H9 (cell line): ENCODE data around the gene EXOC2. TPM values are rescaled to one million over a fixed set of nuclear protein-coding genes. Genes with fewer than 3 reads are reported as not detected.

Experiments
- DNase-seq: peaks from one replicate; pipeline ENCODE4 v3.0.0-alpha.2; 2017
- H2AFZ ChIP-seq: one replicate; pipeline ENCODE4 v1.6.1; 2013; ENCODE audit warnings: mild to moderate bottlenecking, low read length, control low read depth, moderate library complexity
- H2AK5ac ChIP-seq: 2 replicates; pipeline ENCODE4 v1.6.1; 2013; ENCODE audit warnings: low read length, control low read depth, mixed read lengths; ENCODE audit not compliant: insufficient read length
- H2BK120ac ChIP-seq: one replicate; pipeline ENCODE4 v1.6.1; 2013; ENCODE audit warnings: low read depth, mild to moderate bottlenecking, low read length, control low read depth, inconsistent platforms; ENCODE audit not compliant: poor library complexity, severe bottlenecking
- H2BK12ac ChIP-seq: 2 replicates; pipeline ENCODE4 v1.6.1; 2013; ENCODE audit warnings: low read length, control low read depth, mixed read lengths, low read depth; ENCODE audit not compliant: insufficient read length
- H2BK15ac ChIP-seq: 2 replicates; pipeline ENCODE4 v1.6.1; 2013; ENCODE audit warnings: low read depth, low read length, control low read depth
- H2BK20ac ChIP-seq: one replicate; pipeline ENCODE4 v1.6.1; 2013; ENCODE audit warnings: low read depth, mild to moderate bottlenecking, low read length, control low read depth, inconsistent platforms; ENCODE audit not compliant: poor library complexity, severe bottlenecking
- H2BK5ac ChIP-seq: 2 replicates; pipeline ENCODE4 v1.6.1; 2013; ENCODE audit warnings: low read length, control low read depth, mixed read lengths; ENCODE audit not compliant: insufficient read length
- H3K14ac ChIP-seq: 2 replicates; pipeline ENCODE4 v1.6.1; 2013; ENCODE audit warnings: low read length, control low read depth; ENCODE audit not compliant: insufficient read depth
- H3K18ac ChIP-seq: 2 replicates; pipeline ENCODE4 v1.6.1; 2013; ENCODE audit warnings: low read depth, mild to moderate bottlenecking, mixed read lengths, low read length, control low read depth; ENCODE audit not compliant: insufficient read length
- H3K23ac ChIP-seq: 2 replicates; pipeline ENCODE4 v1.6.1; 2013; ENCODE audit warnings: low read length, control low read depth, mixed read lengths, low read depth; ENCODE audit not compliant: insufficient read length
- H3K23me2 ChIP-seq: 2 replicates; pipeline ENCODE4 v1.6.1; 2013; ENCODE audit warnings: low read depth, mild to moderate bottlenecking, mixed read lengths, low read length, control low read depth; ENCODE audit not compliant: insufficient read length, poor library complexity, severe bottlenecking
- H3K27ac ChIP-seq: 2 replicates; pipeline ENCODE4 v1.5.1; 2013; ENCODE audit warnings: low read length, control low read depth, mixed read lengths, low read depth; ENCODE audit not compliant: insufficient read length
- H3K27me3 ChIP-seq: 2 replicates; pipeline ENCODE4 v1.6.1; 2013; ENCODE audit warnings: low read length, control low read depth, inconsistent platforms; ENCODE audit not compliant: insufficient read depth
- H3K4ac ChIP-seq: 2 replicates; pipeline ENCODE4 v1.6.1; 2013; ENCODE audit warnings: low read depth, mild to moderate bottlenecking, control low read depth, inconsistent platforms, low read length, moderate library complexity
- H3K4me1 ChIP-seq: 2 replicates; pipeline ENCODE4 v1.6.1; 2013; ENCODE audit warnings: low read length, control low read depth, inconsistent platforms; ENCODE audit not compliant: insufficient read depth
- H3K4me2 ChIP-seq: 2 replicates; pipeline ENCODE4 v1.6.1; 2013; ENCODE audit warnings: low read length, control low read depth, mixed read lengths; ENCODE audit not compliant: insufficient read length, insufficient read depth
- H3K56ac ChIP-seq: 2 replicates; pipeline ENCODE4 v1.6.1; 2013; ENCODE audit warnings: low read depth, mild to moderate bottlenecking, mixed read lengths, low read length, control low read depth; ENCODE audit not compliant: insufficient read length
- H3K79me1 ChIP-seq: 2 replicates; pipeline ENCODE4 v1.6.1; 2013; ENCODE audit warnings: low read depth, mild to moderate bottlenecking, moderate library complexity, low read length, control low read depth, inconsistent platforms; ENCODE audit not compliant: insufficient read depth, poor library complexity, severe bottlenecking
- H3K79me2 ChIP-seq: 2 replicates; pipeline ENCODE4 v1.6.1; 2013; ENCODE audit warnings: low read length, control low read depth, inconsistent platforms; ENCODE audit not compliant: insufficient read depth
- H3K9ac ChIP-seq: 2 replicates; pipeline ENCODE4 v1.6.1; 2013; ENCODE audit warnings: low read length, control low read depth, mixed read lengths; ENCODE audit not compliant: insufficient read length; ENCODE audit errors: extremely low read depth
- H3K9me3 ChIP-seq: one replicate; pipeline ENCODE4 v1.6.1; 2013; ENCODE audit warnings: low read depth, low read length, inconsistent platforms; ENCODE audit not compliant: control insufficient read depth
- H3T11ph ChIP-seq: one replicate; pipeline ENCODE4 v1.6.1; 2013; ENCODE audit warnings: mild to moderate bottlenecking, low read length, control low read depth, inconsistent platforms
- H4K20me1 ChIP-seq: one replicate; pipeline ENCODE4 v1.6.1; 2013; ENCODE audit not compliant: control insufficient read depth, insufficient read length, insufficient read depth
- H4K5ac ChIP-seq: 2 replicates; pipeline ENCODE4 v1.6.1; 2013; ENCODE audit warnings: low read depth, mild to moderate bottlenecking, mixed read lengths, low read length, control low read depth; ENCODE audit not compliant: insufficient read length
- H4K8ac ChIP-seq: replicated peaks from 2 replicates; pipeline ENCODE4 v1.6.1; 2013; ENCODE audit warnings: low read length, control low read depth, mixed read lengths, low read depth; ENCODE audit not compliant: insufficient read length
- H4K91ac ChIP-seq: 2 replicates; pipeline ENCODE4 v1.6.1; 2013; ENCODE audit warnings: low read depth, mild to moderate bottlenecking, moderate library complexity, mixed read lengths, low read length, control low read depth; ENCODE audit not compliant: insufficient read length
- H3K27ac Mint-ChIP-seq, 3 experiments: 2 replicates in 2 of 3; 3 replicates in 1 of 3; pipeline ENCODE4 v1.8.0; 2020 to 2021; ENCODE audit warnings: mixed read lengths in 3 of 3, mild to moderate bottlenecking in 1 of 3, moderate library complexity in 1 of 3
- H3K27me3 Mint-ChIP-seq: 2 replicates; pipeline ENCODE4 v1.8.0; 2021; ENCODE audit warnings: low read depth, mild to moderate bottlenecking, moderate library complexity, mixed read lengths
- H3K36me3 Mint-ChIP-seq, 3 experiments: 2 replicates in 2 of 3; 3 replicates in 1 of 3; pipeline ENCODE4 v1.8.0; 2020 to 2021; ENCODE audit warnings: low read depth in 3 of 3, mixed read lengths in 3 of 3; ENCODE audit not compliant: insufficient read depth in 1 of 3
- H3K4me1 Mint-ChIP-seq, 2 experiments: 2 replicates each; pipeline ENCODE4 v1.8.0; 2020; ENCODE audit warnings: mixed read lengths in 2 of 2
- H3K4me3 Mint-ChIP-seq, 2 experiments: 2 replicates in 1 of 2; 3 replicates in 1 of 2; pipeline ENCODE4 v1.8.0; 2020 to 2021; ENCODE audit warnings: mild to moderate bottlenecking in 2 of 2, mixed read lengths in 2 of 2, moderate library complexity in 1 of 2
- H3K9me3 Mint-ChIP-seq, 2 experiments: 2 replicates in 1 of 2; 3 replicates in 1 of 2; pipeline ENCODE4 v1.8.0; 2020; ENCODE audit warnings: mild to moderate bottlenecking in 2 of 2, mixed read lengths in 2 of 2, moderate library complexity in 1 of 2
- CTCF ChIP-seq: fragments of 200-600 bp; sonication (generic); conservative IDR thresholded peaks from 3 replicates; pipeline ENCODE4 v1.8.0; 2021; ENCODE audit warnings: antibody characterized with exemption, mild to moderate bottlenecking
- WGBS: extraction: QIAGEN DNeasy Blood & Tissue Kit; methylation state at CpG from one replicate; pipeline ENCODE4 v1.1.7; 2013; ENCODE audit warnings: missing lambda C conversion rate, low lambda C conversion rate, mixed read lengths; ENCODE audit not compliant: insufficient read length; ENCODE audit errors: extremely low coverage; 5-methylcytosine and 5-hydroxymethylcytosine counted together
- total RNA-seq: library from RNA; stranded (reverse); gene quantifications from 2 replicates; pipeline ENCODE4 v1.2.1, GENCODE V29; 2021

The EXOC2 gene
- total RNA-seq, 1 experiment from 2014 or later: 29.9 TPM

GRCh38 chr6:502761-503160, 190.2 kb downstream of the EXOC2 start:
- H3K23ac ChIP-seq: no peak overlapping the region

More at GRCh38 chr6:502761-503160, 190.2 kb downstream of the EXOC2 start:
- Mint-ChIP-seq H3K4me3 (no peak overlapping the region), H3K27me3 (no peaks in the 10 kb centered on the region), H3K36me3 (no peaks in the 10 kb centered on the region), H3K4me1 (peaks cover 0 to 2% of the 10 kb centered on the region in 2 experiments; a peak in 1 of 4 replicates), H3K9me3 (no peaks in the 10 kb centered on the region), H3K27ac (no peak overlapping the region; a peak in 1 of 7 replicates)
- Histone ChIP-seq H2BK20ac (no peak overlapping the region), H3K14ac (no peak overlapping the region), H3K27ac (no peak overlapping the region), H3T11ph (no peak overlapping the region), H3K4me2 (no peak overlapping the region), H2BK12ac (no peak overlapping the region), H3K79me1 (no peaks in the 10 kb centered on the region), H4K91ac (no peak overlapping the region), H2BK15ac (no peak overlapping the region), H2BK5ac (no peak overlapping the region), H3K27me3 (no peaks in the 10 kb centered on the region), H3K23me2 (no peaks in the 10 kb centered on the region), H3K4ac (no peak overlapping the region), H4K8ac (no peak overlapping the region), H3K9me3 (no peaks in the 10 kb centered on the region), H3K18ac (no peak overlapping the region), H3K4me1 (no peaks in the 10 kb centered on the region), H2AK5ac (no peak overlapping the region), H4K5ac (no peak overlapping the region), H2AFZ (no peak overlapping the region), H3K79me2 (no peaks in the 10 kb centered on the region), H2BK120ac (no peak overlapping the region), H3K9ac (no peak overlapping the region), H3K56ac (no peak overlapping the region), H4K20me1 (no peaks in the 10 kb centered on the region)
- WGBS: no CpG with 5 or more reads among the region's 7 CpGs
- TF ChIP-seq CTCF: no peak
- DNase-seq: no peak
